ENCODE measurements around the gene ASTN1.

DNA sequence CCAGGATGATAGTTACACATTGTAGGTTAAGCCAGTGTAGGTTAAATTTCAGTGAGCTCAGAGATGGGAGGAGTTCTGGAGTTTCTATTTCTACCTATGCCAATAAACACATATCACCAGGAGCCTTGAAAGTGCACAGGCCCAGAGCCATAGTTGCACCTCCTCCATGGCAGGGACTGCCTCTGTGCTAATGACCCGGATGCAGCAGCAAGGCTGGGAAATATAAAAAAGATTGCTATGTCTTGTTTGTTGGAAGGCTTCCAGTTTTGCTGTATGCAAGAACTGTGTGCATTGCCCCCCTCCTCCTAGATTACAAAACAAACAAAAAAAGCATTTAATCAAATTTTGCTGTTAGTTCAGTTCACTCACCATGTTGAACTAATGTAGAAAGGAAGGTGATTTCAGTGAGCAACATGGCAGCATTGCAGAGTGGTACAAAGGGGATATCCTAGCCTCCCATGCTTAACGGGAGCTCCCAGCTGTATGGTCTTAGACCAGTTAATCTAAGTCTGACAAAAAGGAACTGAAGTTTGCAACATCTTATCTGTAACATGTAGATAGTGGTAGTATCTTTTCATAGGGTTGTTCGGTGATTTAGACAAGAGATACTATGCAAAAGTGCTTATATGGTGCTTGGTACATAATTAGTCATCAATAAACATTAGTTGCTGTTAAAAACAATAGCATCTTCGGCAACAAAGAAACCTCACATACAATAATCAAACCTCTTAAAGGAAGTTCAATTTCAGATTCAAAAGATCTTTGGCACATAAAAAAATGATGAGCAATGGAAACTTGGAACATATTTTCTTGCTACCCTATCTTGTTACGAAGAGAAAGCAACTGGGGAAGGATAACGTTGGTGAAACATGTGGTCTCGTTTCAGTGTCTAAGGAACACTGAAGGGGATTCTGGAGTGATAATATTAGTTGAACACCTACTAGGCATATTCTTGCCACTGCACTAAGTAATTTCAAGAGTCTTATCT is 309.5 kb downstream of the ASTN1 start:
- TF ChIP-seq ZNF274 (IDR thresholded peaks at IDR 0.05; ENCODE audit: low read depth, low read length) (no peak), SUZ12 (IDR thresholded peaks at IDR 0.05; ENCODE audit: extremely low read depth, insufficient read depth, insufficient read length) (no peak), YY1 (IDR thresholded peaks at IDR 0.05; ENCODE audit: insufficient read depth, insufficient read length) (no peak)

All from NT2/D1 (cell line).